ENCODE results near the gene CFAP46. TPM values are rescaled to one million over a fixed set of nuclear protein-coding genes. Genes with fewer than 3 reads are reported as not detected.

Gene CFAP46
- total RNA-seq, 4 donors from 2014 or later: 0.29 to 9.0 (median 2.7) TPM

GRCh38 chr10:132955479-132955878, 13.1 kb upstream of the CFAP46 start:
- Histone ChIP-seq H3K4me3 (no peak overlapping the region), H3K27me3 (no peaks in the 10 kb centered on the region), H3K36me3 (no peaks in the 10 kb centered on the region), H3K4me1 (no peaks in the 10 kb centered on the region), H3K9me3 (no peaks in the 10 kb centered on the region), H3K27ac (no peak overlapping the region)
- intact Hi-C loops (cut with DNase I; ENCODE audit: low total_unique reads): no loop called here
- no peak for DNase-seq
- TF ChIP-seq POLR2A (IDR thresholded peaks at IDR 0.05): no peak
- no peak for TF ChIP-seq CTCF (IDR thresholded peaks at IDR 0.05)

- H3K4me3 ChIP-seq: no peak overlapping the region
- H3K27me3 ChIP-seq: no peaks in the 10 kb centered on the region
- no peak for DNase-seq
- TF ChIP-seq CTCF (IDR thresholded peaks at IDR 0.05) (no peak), POLR2A (IDR thresholded peaks at IDR 0.05) (no peak)
- H3K4me1 ChIP-seq: no peaks in the 10 kb centered on the region
- no peaks in the 10 kb centered on the region for H3K9me3 ChIP-seq
- H3K36me3 ChIP-seq: no peaks in the 10 kb centered on the region
- intact Hi-C loops (cut with DNase I; ENCODE audit: low total_unique reads): no loop called here
- no peak overlapping the region for H3K27ac ChIP-seq
These were observed 11.1 kb upstream of the CFAP46 start for GRCh38 chr10:132953428-132953827.

- Histone ChIP-seq H3K27ac (no peak overlapping the region), H3K36me3 (no peaks in the 10 kb centered on the region), H3K27me3 (no peaks in the 10 kb centered on the region), H3K4me3 (no peak overlapping the region), H3K9me3 (no peaks in the 10 kb centered on the region), H3K4me1 (no peaks in the 10 kb centered on the region)
- TF ChIP-seq CTCF (IDR thresholded peaks at IDR 0.05) (no peak), POLR2A (IDR thresholded peaks at IDR 0.05) (no peak)
- no peak for DNase-seq
- intact Hi-C loops (cut with DNase I; ENCODE audit: low total_unique reads): no loop called here
These were observed 9.6 kb upstream of the CFAP46 start for GRCh38 chr10:132951926-132952325.

- intact Hi-C loops (cut with DNase I; ENCODE audit: low total_unique reads): no loop called here
These were observed 6.0 kb upstream of the CFAP46 start for GRCh38 chr10:132948351-132948750.

GRCh38 chr10:132947843-132948242, 5.5 kb upstream of the CFAP46 start:
- Histone ChIP-seq H3K27me3 (no peaks in the 10 kb centered on the region), H3K4me3 (no peak overlapping the region), H3K27ac (no peak overlapping the region), H3K9me3 (no peaks in the 10 kb centered on the region), H3K4me1 (no peaks in the 10 kb centered on the region), H3K36me3 (no peaks in the 10 kb centered on the region)
- TF ChIP-seq POLR2A (IDR thresholded peaks at IDR 0.05) (no peak), CTCF (IDR thresholded peaks at IDR 0.05) (no peak)
- no peak for DNase-seq
- intact Hi-C loops (cut with DNase I; ENCODE audit: low total_unique reads): no loop called here

More at GRCh38 chr10:132948351-132948750, 6.0 kb upstream of the CFAP46 start:
- Histone ChIP-seq H3K27me3 (no peaks in the 10 kb centered on the region), H3K9me3 (no peaks in the 10 kb centered on the region), H3K4me3 (no peak overlapping the region), H3K36me3 (no peaks in the 10 kb centered on the region), H3K4me1 (no peaks in the 10 kb centered on the region), H3K27ac (no peak overlapping the region)
- no peak for TF ChIP-seq POLR2A (IDR thresholded peaks at IDR 0.05)
- TF ChIP-seq CTCF (IDR thresholded peaks at IDR 0.05): no peak
- DNase-seq: no peak

Measured in uterus (tissue), 4 donors.